HEK293 (cell line): ENCODE results near the gene BAIAP2.
A peak's percentile ranks its signal among the peaks of the same experiment; 100 is the strongest.

ENCODE experiments used
- CTCF ChIA-PET: fragments of 350-600 bp; formaldehyde crosslinking; extraction: SDS; loops from one replicate; lab custom pipeline; 2021; ENCODE audit warnings: antibody characterized with exemption; lab: Yijun Ruan, JAX
- POLR2A ChIA-PET: fragments of 300-600 bp; formaldehyde crosslinking; extraction: SDS; loops from one replicate; lab custom pipeline; 2020; ENCODE audit warnings: antibody characterized with exemption, inconsistent platforms; lab: Yijun Ruan, JAX
- H3K27ac ChIP-seq: fragments of 200-500 bp; sonication (Bioruptor generic); 2 replicates; pipeline ENCODE4 v1.5.1; 2014; ENCODE audit warnings: low read depth, low read length, control low read depth, inconsistent platforms; ENCODE audit errors: extremely low read depth
- H3K36me3 ChIP-seq, 2 experiments: fragments of 200-500 bp in 1 of 2; sonication (Bioruptor generic) in 1 of 2; 1 replicate in 1 of 2; 2 replicates in 1 of 2; pipeline ENCODE4 v1.5.1; 2014 to 2017; ENCODE audit warnings: inconsistent platforms in 2 of 2, low read length in 2 of 2; ENCODE audit not compliant: control insufficient read depth in 2 of 2, insufficient read depth in 1 of 2
- H3K4me1 ChIP-seq: fragments of 200-500 bp; sonication (Bioruptor generic); 2 replicates; pipeline ENCODE4 v1.5.1; 2014; ENCODE audit warnings: mild to moderate bottlenecking, low read length, inconsistent platforms; ENCODE audit not compliant: control insufficient read depth, insufficient read depth
- H3K4me3 ChIP-seq: 2 replicates; pipeline ENCODE4 v1.5.1; 2011; ENCODE audit warnings: low read depth, mild to moderate bottlenecking, control low read depth, low read length, moderate library complexity
- H3K9me3 ChIP-seq: fragments of 200-500 bp; sonication (Bioruptor generic); 2 replicates; pipeline ENCODE4 v1.5.1; 2014; ENCODE audit warnings: low read depth, low read length, inconsistent platforms; ENCODE audit not compliant: control insufficient read depth, insufficient read depth
- EGR2 ChIP-seq: fragments of 450-650 bp; formaldehyde crosslinking; IDR thresholded peaks from 2 replicates; pipeline ENCODE4 v1.5.1; 2016; ENCODE audit warnings: low read depth, missing biosample characterization, missing genetic modification characterization
- GLI4 ChIP-seq: fragments of 450-650 bp; formaldehyde crosslinking; IDR thresholded peaks from 2 replicates; pipeline ENCODE4 v1.5.1; 2016; ENCODE audit warnings: missing biosample characterization, missing genetic modification characterization
- GLIS2 ChIP-seq: fragments of 450-650 bp; formaldehyde crosslinking; IDR thresholded peaks from 2 replicates; pipeline ENCODE4 v1.5.1; 2016; ENCODE audit warnings: missing biosample characterization, missing genetic modification characterization
- HOXA7 ChIP-seq: sonication (generic); formaldehyde crosslinking; IDR thresholded peaks from 2 replicates; pipeline ENCODE4 v1.8.1; 2022; ENCODE audit warnings: missing genetic modification reagents, borderline replicate concordance
- IKZF3 ChIP-seq: fragments of 450-650 bp; IDR thresholded peaks from 2 replicates; pipeline ENCODE4 v1.5.0; 2018; ENCODE audit warnings: missing biosample characterization, mild to moderate bottlenecking, missing genetic modification characterization, moderate library complexity
- KLF1 ChIP-seq: fragments of 450-650 bp; formaldehyde crosslinking; IDR thresholded peaks from 2 replicates; pipeline ENCODE4 v1.5.1; 2016; ENCODE audit warnings: missing biosample characterization, missing genetic modification characterization
- KLF9 ChIP-seq: fragments of 450-650 bp; formaldehyde crosslinking; IDR thresholded peaks from 2 replicates; pipeline ENCODE4 v1.5.1; 2016; ENCODE audit warnings: missing biosample characterization, missing genetic modification characterization, low read depth
- PBX3 ChIP-seq: sonication (generic); formaldehyde crosslinking; IDR thresholded peaks from 2 replicates; pipeline ENCODE4 v1.8.1; 2022; ENCODE audit warnings: mild to moderate bottlenecking, moderate library complexity, missing genetic modification reagents
- PRDM1 ChIP-seq: fragments of 450-650 bp; formaldehyde crosslinking; IDR thresholded peaks from 2 replicates; pipeline ENCODE4; 2016; ENCODE audit warnings: missing biosample characterization, missing genetic modification characterization
- ZBTB48 ChIP-seq: fragments of 450-650 bp; formaldehyde crosslinking; IDR thresholded peaks from 2 replicates; pipeline ENCODE4 v1.5.1; 2016; ENCODE audit warnings: missing biosample characterization, missing genetic modification characterization
- ZBTB6 ChIP-seq: fragments of 450-650 bp; formaldehyde crosslinking; IDR thresholded peaks from 2 replicates; pipeline ENCODE4 v1.5.1; 2017; ENCODE audit warnings: missing biosample characterization, missing genetic modification characterization
- ZFP37 ChIP-seq: fragments of 450-650 bp; formaldehyde crosslinking; IDR thresholded peaks from 2 replicates; pipeline ENCODE4 v1.5.1; 2016; ENCODE audit warnings: missing biosample characterization, missing genetic modification characterization
- ZNF202 ChIP-seq: fragments of 450-650 bp; formaldehyde crosslinking; IDR thresholded peaks from 2 replicates; pipeline ENCODE4 v1.5.1; 2016; ENCODE audit warnings: missing biosample characterization, missing genetic modification characterization, borderline replicate concordance
- ZNF585B ChIP-seq: fragments of 450-650 bp; formaldehyde crosslinking; IDR thresholded peaks from 2 replicates; pipeline ENCODE4 v1.5.1; 2016; ENCODE audit warnings: missing biosample characterization, missing genetic modification characterization
- ZNF654 ChIP-seq: fragments of 450-650 bp; formaldehyde crosslinking; IDR thresholded peaks from 2 replicates; pipeline ENCODE4 v1.5.1; 2016; ENCODE audit warnings: low read depth, missing biosample characterization, missing genetic modification characterization
- ZNF664 ChIP-seq: fragments of 450-650 bp; formaldehyde crosslinking; IDR thresholded peaks from 2 replicates; pipeline ENCODE4 v1.5.1; 2016; ENCODE audit warnings: missing biosample characterization, missing genetic modification characterization
- ZNF692 ChIP-seq: fragments of 450-650 bp; formaldehyde crosslinking; IDR thresholded peaks from 2 replicates; pipeline ENCODE4 v1.5.1; 2016; ENCODE audit warnings: missing biosample characterization, missing genetic modification characterization
- ZNF701 ChIP-seq: fragments of 450-650 bp; formaldehyde crosslinking; IDR thresholded peaks from 2 replicates; pipeline ENCODE4 v1.5.1; 2016; ENCODE audit warnings: missing biosample characterization, missing genetic modification characterization
- ZNF830 ChIP-seq: fragments of 450-650 bp; IDR thresholded peaks from 2 replicates; pipeline ENCODE4 v1.5.0; 2018; ENCODE audit warnings: missing biosample characterization, missing genetic modification characterization, low read depth, mild to moderate bottlenecking, moderate library complexity
- ZSCAN30 ChIP-seq: fragments of 450-650 bp; IDR thresholded peaks from 2 replicates; pipeline ENCODE4 v1.5.1; 2018; ENCODE audit warnings: missing biosample characterization, mild to moderate bottlenecking, missing genetic modification characterization, moderate library complexity
- TF ChIP-seq, protein P1 (sequence below): fragments of 450-650 bp; formaldehyde crosslinking; conservative IDR thresholded peaks from 2 replicates; pipeline ENCODE4 v1.5.1; 2016; ENCODE audit warnings: low read depth, missing biosample characterization, missing genetic modification characterization

Gene BAIAP2

DNA sequence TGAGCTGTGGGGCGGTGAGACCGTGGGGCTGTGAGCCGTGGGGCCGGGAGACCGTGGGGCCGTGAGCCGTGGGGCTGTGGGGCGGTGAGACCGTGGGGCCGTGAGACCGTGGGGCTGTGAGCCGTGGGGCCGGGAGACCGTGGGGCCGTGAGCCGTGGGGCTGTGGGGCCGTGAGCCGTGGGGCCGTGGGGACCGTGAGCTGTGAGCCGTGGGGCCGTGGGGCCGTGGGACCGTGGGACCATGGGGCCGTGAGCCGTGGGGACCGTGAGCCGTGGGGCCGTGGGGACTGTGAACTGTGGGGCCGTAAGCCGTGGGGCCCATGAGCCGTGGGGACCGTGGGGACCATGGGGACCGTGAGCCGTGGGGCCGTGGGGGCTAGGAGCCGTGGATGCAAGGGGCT lies 105.7 kb downstream of the BAIAP2 start:
- Histone ChIP-seq H3K27ac (no peak overlapping the region), H3K4me1 (no peaks in the 10 kb centered on the region), H3K36me3 (no peaks in the 10 kb centered on the region), H3K9me3 (no peaks in the 10 kb centered on the region), H3K4me3 (no peak overlapping the region)
- CTCF ChIA-PET: interaction anchor here (0.7 to 3.6 kb wide), 5 partner anchors 13 to 344 kb away, joined by 3 to 42 read pairs (median 4); partner anchors contain the start of genes NDUFAF8 and TEPSIN
- POLR2A ChIA-PET: no interaction called here
- TF ChIP-seq ZBTB6 (tag by site-specific recombination): 0 out of 2 replicates have a peak, but pooled peaks have one; percentile 51
- no peak for TF ChIP-seq ZNF692 (tag by site-specific recombination)
- TF ChIP-seq, protein P1, sequence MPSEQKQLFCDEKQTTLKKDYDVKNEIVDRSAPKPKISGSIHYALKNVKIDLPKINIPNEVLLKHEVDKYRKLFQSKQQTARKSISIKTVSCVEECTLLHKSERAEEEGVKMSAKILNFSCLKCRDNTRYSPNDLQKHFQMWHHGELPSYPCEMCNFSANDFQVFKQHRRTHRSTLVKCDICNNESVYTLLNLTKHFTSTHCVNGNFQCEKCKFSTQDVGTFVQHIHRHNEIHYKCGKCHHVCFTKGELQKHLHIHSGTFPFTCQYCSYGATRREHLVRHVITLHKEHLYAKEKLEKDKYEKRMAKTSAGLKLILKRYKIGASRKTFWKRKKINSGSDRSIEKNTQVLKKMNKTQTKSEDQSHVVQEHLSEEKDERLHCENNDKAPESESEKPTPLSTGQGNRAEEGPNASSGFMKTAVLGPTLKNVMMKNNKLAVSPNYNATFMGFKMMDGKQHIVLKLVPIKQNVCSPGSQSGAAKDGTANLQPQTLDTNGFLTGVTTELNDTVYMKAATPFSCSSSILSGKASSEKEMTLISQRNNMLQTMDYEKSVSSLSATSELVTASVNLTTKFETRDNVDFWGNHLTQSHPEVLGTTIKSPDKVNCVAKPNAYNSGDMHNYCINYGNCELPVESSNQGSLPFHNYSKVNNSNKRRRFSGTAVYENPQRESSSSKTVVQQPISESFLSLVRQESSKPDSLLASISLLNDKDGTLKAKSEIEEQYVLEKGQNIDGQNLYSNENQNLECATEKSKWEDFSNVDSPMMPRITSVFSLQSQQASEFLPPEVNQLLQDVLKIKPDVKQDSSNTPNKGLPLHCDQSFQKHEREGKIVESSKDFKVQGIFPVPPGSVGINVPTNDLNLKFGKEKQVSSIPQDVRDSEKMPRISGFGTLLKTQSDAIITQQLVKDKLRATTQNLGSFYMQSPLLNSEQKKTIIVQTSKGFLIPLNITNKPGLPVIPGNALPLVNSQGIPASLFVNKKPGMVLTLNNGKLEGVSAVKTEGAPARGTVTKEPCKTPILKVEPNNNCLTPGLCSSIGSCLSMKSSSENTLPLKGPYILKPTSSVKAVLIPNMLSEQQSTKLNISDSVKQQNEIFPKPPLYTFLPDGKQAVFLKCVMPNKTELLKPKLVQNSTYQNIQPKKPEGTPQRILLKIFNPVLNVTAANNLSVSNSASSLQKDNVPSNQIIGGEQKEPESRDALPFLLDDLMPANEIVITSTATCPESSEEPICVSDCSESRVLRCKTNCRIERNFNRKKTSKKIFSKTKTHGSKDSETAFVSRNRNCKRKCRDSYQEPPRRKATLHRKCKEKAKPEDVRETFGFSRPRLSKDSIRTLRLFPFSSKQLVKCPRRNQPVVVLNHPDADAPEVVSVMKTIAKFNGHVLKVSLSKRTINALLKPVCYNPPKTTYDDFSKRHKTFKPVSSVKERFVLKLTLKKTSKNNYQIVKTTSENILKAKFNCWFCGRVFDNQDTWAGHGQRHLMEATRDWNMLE (tag by site-specific recombination): no peak
- no peak for TF ChIP-seq HOXA7 (CRISPR knock-in tag)
- TF ChIP-seq ZNF654 (tag by site-specific recombination): no peak
- TF ChIP-seq KLF1 (tag by site-specific recombination): no peak
- TF ChIP-seq PBX3 (CRISPR knock-in tag): 0 out of 2 replicates have a peak, but pooled peaks have one; percentile 40
- no peak for TF ChIP-seq ZBTB48 (tag by site-specific recombination)
- TF ChIP-seq KLF9 (tag by site-specific recombination): no peak
- TF ChIP-seq ZNF830: no peak
- TF ChIP-seq ZFP37 (tag by site-specific recombination): no peak

GRCh38 chr17:81142301-81143199 lies 107.6 kb downstream of the BAIAP2 start:
- ChIA-PET CTCF (interaction anchor here (0.6 to 3.6 kb wide), 35 partner anchors 9 to 1441 kb away, joined by 3 to 42 read pairs (median 4); partner anchors contain the start of genes CEP131, GAA, NDUFAF8 and TEPSIN), POLR2A (interaction anchor here (0.5 to 2.8 kb wide), 9 partner anchors 23 to 1125 kb away, joined by 3 to 9 read pairs (median 3); partner anchors contain the start of genes AATK, BAHCC1, CEP131 and NDUFAF8)
- Histone ChIP-seq H3K36me3 (no peaks in the 10 kb centered on the region), H3K27ac (no peak overlapping the region), H3K4me1 (no peaks in the 10 kb centered on the region), H3K9me3 (no peaks in the 10 kb centered on the region), H3K4me3 (no peak overlapping the region)
- TF ChIP-seq IKZF3: 0 out of 2 replicates have a peak, but pooled peaks have one; percentile 26
- TF ChIP-seq ZNF202 (tag by site-specific recombination): no peak
- peak; percentile 53 for TF ChIP-seq ZNF654 (tag by site-specific recombination)
- no peak for TF ChIP-seq GLI4 (tag by site-specific recombination)
- TF ChIP-seq GLIS2 (tag by site-specific recombination): 0 out of 2 replicates have a peak, but pooled peaks have one; percentile 61
- TF ChIP-seq ZNF701 (tag by site-specific recombination): no peak
- 0 out of 2 replicates have a peak, but pooled peaks have one; percentile 17 for TF ChIP-seq ZNF664 (tag by site-specific recombination)
- TF ChIP-seq EGR2 (tag by site-specific recombination): peak; percentile 15
- 0 out of 2 replicates have a peak, but pooled peaks have one; percentile 14 for TF ChIP-seq ZNF585B
- TF ChIP-seq ZSCAN30 (tag by site-specific recombination): peak; percentile 26; the same call in 1 of the 2 replicates
- TF ChIP-seq PRDM1 (tag by site-specific recombination): no peak
